H9 (cell line): ENCODE results near the gene APLF. TPM values are rescaled to one million over a fixed set of nuclear protein-coding genes. Genes with fewer than 3 reads are reported as not detected.

Experiments used
- DNase-seq: peaks from one replicate; pipeline ENCODE4 v3.0.0-alpha.2; 2017
- H2AFZ ChIP-seq: one replicate; pipeline ENCODE4 v1.6.1; 2013; ENCODE audit warnings: mild to moderate bottlenecking, low read length, control low read depth, moderate library complexity
- H2AK5ac ChIP-seq: 2 replicates; pipeline ENCODE4 v1.6.1; 2013; ENCODE audit warnings: low read length, control low read depth, mixed read lengths; ENCODE audit not compliant: insufficient read length
- H2BK120ac ChIP-seq: one replicate; pipeline ENCODE4 v1.6.1; 2013; ENCODE audit warnings: low read depth, mild to moderate bottlenecking, low read length, control low read depth, inconsistent platforms; ENCODE audit not compliant: poor library complexity, severe bottlenecking
- H2BK12ac ChIP-seq: 2 replicates; pipeline ENCODE4 v1.6.1; 2013; ENCODE audit warnings: low read length, control low read depth, mixed read lengths, low read depth; ENCODE audit not compliant: insufficient read length
- H2BK15ac ChIP-seq: 2 replicates; pipeline ENCODE4 v1.6.1; 2013; ENCODE audit warnings: low read depth, low read length, control low read depth
- H2BK20ac ChIP-seq: one replicate; pipeline ENCODE4 v1.6.1; 2013; ENCODE audit warnings: low read depth, mild to moderate bottlenecking, low read length, control low read depth, inconsistent platforms; ENCODE audit not compliant: poor library complexity, severe bottlenecking
- H2BK5ac ChIP-seq: 2 replicates; pipeline ENCODE4 v1.6.1; 2013; ENCODE audit warnings: low read length, control low read depth, mixed read lengths; ENCODE audit not compliant: insufficient read length
- H3K14ac ChIP-seq: 2 replicates; pipeline ENCODE4 v1.6.1; 2013; ENCODE audit warnings: low read length, control low read depth; ENCODE audit not compliant: insufficient read depth
- H3K18ac ChIP-seq: 2 replicates; pipeline ENCODE4 v1.6.1; 2013; ENCODE audit warnings: low read depth, mild to moderate bottlenecking, mixed read lengths, low read length, control low read depth; ENCODE audit not compliant: insufficient read length
- H3K23ac ChIP-seq: 2 replicates; pipeline ENCODE4 v1.6.1; 2013; ENCODE audit warnings: low read length, control low read depth, mixed read lengths, low read depth; ENCODE audit not compliant: insufficient read length
- H3K23me2 ChIP-seq: 2 replicates; pipeline ENCODE4 v1.6.1; 2013; ENCODE audit warnings: low read depth, mild to moderate bottlenecking, mixed read lengths, low read length, control low read depth; ENCODE audit not compliant: insufficient read length, poor library complexity, severe bottlenecking
- H3K27ac ChIP-seq: 2 replicates; pipeline ENCODE4 v1.5.1; 2013; ENCODE audit warnings: low read length, control low read depth, mixed read lengths, low read depth; ENCODE audit not compliant: insufficient read length
- H3K27me3 ChIP-seq: 2 replicates; pipeline ENCODE4 v1.6.1; 2013; ENCODE audit warnings: low read length, control low read depth, inconsistent platforms; ENCODE audit not compliant: insufficient read depth
- H3K4ac ChIP-seq: 2 replicates; pipeline ENCODE4 v1.6.1; 2013; ENCODE audit warnings: low read depth, mild to moderate bottlenecking, control low read depth, inconsistent platforms, low read length, moderate library complexity
- H3K4me1 ChIP-seq: 2 replicates; pipeline ENCODE4 v1.6.1; 2013; ENCODE audit warnings: low read length, control low read depth, inconsistent platforms; ENCODE audit not compliant: insufficient read depth
- H3K4me2 ChIP-seq: 2 replicates; pipeline ENCODE4 v1.6.1; 2013; ENCODE audit warnings: low read length, control low read depth, mixed read lengths; ENCODE audit not compliant: insufficient read length, insufficient read depth
- H3K56ac ChIP-seq: 2 replicates; pipeline ENCODE4 v1.6.1; 2013; ENCODE audit warnings: low read depth, mild to moderate bottlenecking, mixed read lengths, low read length, control low read depth; ENCODE audit not compliant: insufficient read length
- H3K79me1 ChIP-seq: 2 replicates; pipeline ENCODE4 v1.6.1; 2013; ENCODE audit warnings: low read depth, mild to moderate bottlenecking, moderate library complexity, low read length, control low read depth, inconsistent platforms; ENCODE audit not compliant: insufficient read depth, poor library complexity, severe bottlenecking
- H3K79me2 ChIP-seq: 2 replicates; pipeline ENCODE4 v1.6.1; 2013; ENCODE audit warnings: low read length, control low read depth, inconsistent platforms; ENCODE audit not compliant: insufficient read depth
- H3K9ac ChIP-seq: 2 replicates; pipeline ENCODE4 v1.6.1; 2013; ENCODE audit warnings: low read length, control low read depth, mixed read lengths; ENCODE audit not compliant: insufficient read length; ENCODE audit errors: extremely low read depth
- H3K9me3 ChIP-seq: one replicate; pipeline ENCODE4 v1.6.1; 2013; ENCODE audit warnings: low read depth, low read length, inconsistent platforms; ENCODE audit not compliant: control insufficient read depth
- H3T11ph ChIP-seq: one replicate; pipeline ENCODE4 v1.6.1; 2013; ENCODE audit warnings: mild to moderate bottlenecking, low read length, control low read depth, inconsistent platforms
- H4K20me1 ChIP-seq: one replicate; pipeline ENCODE4 v1.6.1; 2013; ENCODE audit not compliant: control insufficient read depth, insufficient read length, insufficient read depth
- H4K5ac ChIP-seq: 2 replicates; pipeline ENCODE4 v1.6.1; 2013; ENCODE audit warnings: low read depth, mild to moderate bottlenecking, mixed read lengths, low read length, control low read depth; ENCODE audit not compliant: insufficient read length
- H4K8ac ChIP-seq: replicated peaks from 2 replicates; pipeline ENCODE4 v1.6.1; 2013; ENCODE audit warnings: low read length, control low read depth, mixed read lengths, low read depth; ENCODE audit not compliant: insufficient read length
- H4K91ac ChIP-seq: 2 replicates; pipeline ENCODE4 v1.6.1; 2013; ENCODE audit warnings: low read depth, mild to moderate bottlenecking, moderate library complexity, mixed read lengths, low read length, control low read depth; ENCODE audit not compliant: insufficient read length
- H3K27ac Mint-ChIP-seq, 3 experiments: 2 replicates in 2 of 3; 3 replicates in 1 of 3; pipeline ENCODE4 v1.8.0; 2020 to 2021; ENCODE audit warnings: mixed read lengths in 3 of 3, mild to moderate bottlenecking in 1 of 3, moderate library complexity in 1 of 3
- H3K27me3 Mint-ChIP-seq: 2 replicates; pipeline ENCODE4 v1.8.0; 2021; ENCODE audit warnings: low read depth, mild to moderate bottlenecking, moderate library complexity, mixed read lengths
- H3K36me3 Mint-ChIP-seq, 3 experiments: 2 replicates in 2 of 3; 3 replicates in 1 of 3; pipeline ENCODE4 v1.8.0; 2020 to 2021; ENCODE audit warnings: low read depth in 3 of 3, mixed read lengths in 3 of 3; ENCODE audit not compliant: insufficient read depth in 1 of 3
- H3K4me1 Mint-ChIP-seq, 2 experiments: 2 replicates each; pipeline ENCODE4 v1.8.0; 2020; ENCODE audit warnings: mixed read lengths in 2 of 2
- H3K4me3 Mint-ChIP-seq, 2 experiments: 2 replicates in 1 of 2; 3 replicates in 1 of 2; pipeline ENCODE4 v1.8.0; 2020 to 2021; ENCODE audit warnings: mild to moderate bottlenecking in 2 of 2, mixed read lengths in 2 of 2, moderate library complexity in 1 of 2
- H3K9me3 Mint-ChIP-seq, 2 experiments: 2 replicates in 1 of 2; 3 replicates in 1 of 2; pipeline ENCODE4 v1.8.0; 2020; ENCODE audit warnings: mild to moderate bottlenecking in 2 of 2, mixed read lengths in 2 of 2, moderate library complexity in 1 of 2
- CTCF ChIP-seq: fragments of 200-600 bp; sonication (generic); conservative IDR thresholded peaks from 3 replicates; pipeline ENCODE4 v1.8.0; 2021; ENCODE audit warnings: antibody characterized with exemption, mild to moderate bottlenecking
- WGBS: extraction: QIAGEN DNeasy Blood & Tissue Kit; methylation state at CpG from one replicate; pipeline ENCODE4 v1.1.7; 2013; ENCODE audit warnings: missing lambda C conversion rate, low lambda C conversion rate, mixed read lengths; ENCODE audit not compliant: insufficient read length; ENCODE audit errors: extremely low coverage; 5-methylcytosine and 5-hydroxymethylcytosine counted together
- total RNA-seq: library from RNA; stranded (reverse); gene quantifications from 2 replicates; pipeline ENCODE4 v1.2.1, GENCODE V29; 2021

APLF gene
- total RNA-seq, 1 experiment from 2014 or later: 3.7 TPM

- no CpG with 5 or more reads among the region's 7 CpGs for WGBS
- Histone ChIP-seq H2BK5ac (no peak overlapping the region), H4K5ac (no peak overlapping the region), H4K91ac (no peak overlapping the region), H3K23ac (no peak overlapping the region), H2BK15ac (no peak overlapping the region), H3K23me2 (peaks cover 3% of the 10 kb centered on the region), H3K56ac (no peak overlapping the region), H3K4ac (no peak overlapping the region), H2BK120ac (no peak overlapping the region), H4K8ac (no peak overlapping the region), H2BK20ac (no peak overlapping the region), H3K79me2 (no peaks in the 10 kb centered on the region), H3K27me3 (no peaks in the 10 kb centered on the region), H2AFZ (no peak overlapping the region), H2BK12ac (no peak overlapping the region), H3K27ac (no peak overlapping the region), H3K4me1 (no peaks in the 10 kb centered on the region), H3K18ac (no peak overlapping the region), H4K20me1 (no peaks in the 10 kb centered on the region), H2AK5ac (no peak overlapping the region), H3K14ac (no peak overlapping the region), H3T11ph (no peak overlapping the region), H3K9me3 (no peaks in the 10 kb centered on the region), H3K79me1 (no peaks in the 10 kb centered on the region), H3K4me2 (no peak overlapping the region), H3K9ac (no peak overlapping the region)
- Mint-ChIP-seq H3K4me3 (no peak overlapping the region; a peak in 1 of 5 replicates), H3K36me3 (no peaks in the 10 kb centered on the region), H3K9me3 (no peaks in the 10 kb centered on the region), H3K27me3 (no peaks in the 10 kb centered on the region), H3K27ac (no peak overlapping the region), H3K4me1 (peaks cover 9 to 21% of the 10 kb centered on the region in 2 experiments)
- no peak for DNase-seq
- TF ChIP-seq CTCF: no peak
Measured at GRCh38 chr2:68465081-68465916, 2.1 kb upstream of the APLF start.
